Suprapubic skin (tissue), 3 donors: ENCODE measurements around the gene PGAM4.

Source experiments
- EP300 ChIP-seq: sonication (generic); formaldehyde crosslinking; IDR thresholded peaks from one replicate; pipeline ENCODE4 v1.6.1; 2017; ENCODE audit warnings: antibody characterized with exemption
- POLR2A ChIP-seq, 2 donors: fragments of 450-650 bp; IDR thresholded peaks; one replicate each; pipeline ENCODE4 v1.6.1; 2017; ENCODE audit warnings: antibody characterized with exemption in 2 of 2, mild to moderate bottlenecking in 2 of 2, moderate library complexity in 2 of 2
- TF ChIP-seq, protein P1 (sequence below), 2 donors: fragments of 200-600 bp in 1 of 2; fragments of 450-650 bp in 1 of 2; sonication (generic) in 1 of 2; IDR thresholded peaks; one replicate each; pipeline ENCODE4 v1.5.1; 2016 to 2019; ENCODE audit warnings: antibody characterized with exemption in 2 of 2, mild to moderate bottlenecking in 1 of 2, moderate library complexity in 1 of 2

DNA sequence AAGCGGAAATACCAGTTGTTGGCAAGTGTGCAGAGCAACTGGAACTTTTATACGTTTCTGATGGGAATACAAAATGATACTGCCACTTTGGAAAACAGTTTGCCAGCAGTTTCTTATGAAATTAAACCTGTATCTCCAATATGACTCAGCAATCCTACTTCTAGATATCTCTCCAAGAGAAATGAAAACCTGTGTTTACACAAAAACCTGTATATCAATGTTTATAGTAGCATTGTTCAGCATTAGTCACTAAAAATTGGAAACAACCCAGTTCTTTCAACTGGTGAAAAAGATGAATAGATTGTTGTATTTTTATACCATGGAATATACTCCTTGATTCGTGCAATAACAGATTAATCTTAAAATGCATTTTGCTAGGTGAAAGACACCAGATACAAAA, 32.1 kb downstream of the PGAM4 start:
- TF ChIP-seq, protein P1, sequence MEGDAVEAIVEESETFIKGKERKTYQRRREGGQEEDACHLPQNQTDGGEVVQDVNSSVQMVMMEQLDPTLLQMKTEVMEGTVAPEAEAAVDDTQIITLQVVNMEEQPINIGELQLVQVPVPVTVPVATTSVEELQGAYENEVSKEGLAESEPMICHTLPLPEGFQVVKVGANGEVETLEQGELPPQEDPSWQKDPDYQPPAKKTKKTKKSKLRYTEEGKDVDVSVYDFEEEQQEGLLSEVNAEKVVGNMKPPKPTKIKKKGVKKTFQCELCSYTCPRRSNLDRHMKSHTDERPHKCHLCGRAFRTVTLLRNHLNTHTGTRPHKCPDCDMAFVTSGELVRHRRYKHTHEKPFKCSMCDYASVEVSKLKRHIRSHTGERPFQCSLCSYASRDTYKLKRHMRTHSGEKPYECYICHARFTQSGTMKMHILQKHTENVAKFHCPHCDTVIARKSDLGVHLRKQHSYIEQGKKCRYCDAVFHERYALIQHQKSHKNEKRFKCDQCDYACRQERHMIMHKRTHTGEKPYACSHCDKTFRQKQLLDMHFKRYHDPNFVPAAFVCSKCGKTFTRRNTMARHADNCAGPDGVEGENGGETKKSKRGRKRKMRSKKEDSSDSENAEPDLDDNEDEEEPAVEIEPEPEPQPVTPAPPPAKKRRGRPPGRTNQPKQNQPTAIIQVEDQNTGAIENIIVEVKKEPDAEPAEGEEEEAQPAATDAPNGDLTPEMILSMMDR (IDR thresholded peaks at IDR 0.05), result no peak
- TF ChIP-seq EP300, result no peak
- no peak for TF ChIP-seq POLR2A (IDR thresholded peaks at IDR 0.05)
